GM23338 (cell line): ENCODE data around the gene KLC1.

Experiments
- CREB1 ChIP-seq: fragments of 250-450 bp; sonication (Bioruptor Pico); IDR thresholded peaks from 2 replicates; pipeline ENCODE4 v1.5.0; 2020; ENCODE audit warnings: low read depth, mild to moderate bottlenecking, moderate library complexity
- CTCF ChIP-seq, 2 experiments: fragments of 200-600 bp in 1 of 2; sonication (generic) in 1 of 2; conservative IDR thresholded peaks; 2 replicates each; pipeline versions ENCODE4 v1.5.1 to v1.6.1; 2016 to 2017; ENCODE audit warnings: antibody characterized with exemption in 2 of 2, low read depth in 2 of 2, mild to moderate bottlenecking in 2 of 2, moderate library complexity in 1 of 2
- EZH2 ChIP-seq: fragments of 200-600 bp; sonication (generic); IDR thresholded peaks from one replicate; pipeline ENCODE4 v1.8.0; 2017; ENCODE audit warnings: antibody characterized with exemption, mild to moderate bottlenecking, low read depth; ENCODE audit not compliant: unreplicated experiment
- EZH2phosphoT487 ChIP-seq: fragments of 200-600 bp; sonication (generic); IDR thresholded peaks from one replicate; pipeline ENCODE4 v1.8.1; 2018; ENCODE audit warnings: antibody characterized with exemption; ENCODE audit not compliant: unreplicated experiment
- JUNB ChIP-seq: IDR thresholded peaks from one replicate; pipeline ENCODE4 v1.6.1; 2016; ENCODE audit warnings: antibody characterized with exemption; ENCODE audit not compliant: unreplicated experiment

GRCh38 chr14:103684471-103684870 lies 55.5 kb downstream of the KLC1 start:
- no peak for TF ChIP-seq CREB1 (CRISPR knock-in tag)
- no peak for TF ChIP-seq CTCF (conservative IDR thresholded peaks at IDR 0.05; ENCODE audit: low read depth in 2 of 2)
- TF ChIP-seq EZH2phosphoT487 = no peak
- TF ChIP-seq JUNB = no peak
- TF ChIP-seq EZH2 = no peak
